Heart left ventricle (tissue), 13 donors: Measurements from ENCODE around the gene TMC7.

Experiments
- CTCF ChIP-seq, 12 donors: fragments of 200-600 bp; sonication (generic) in 4 of 12; IDR thresholded peaks; one replicate each; pipeline versions ENCODE4 v1.5.0 to v1.8.0; 2018 to 2022; ENCODE audit warnings: antibody characterized with exemption in 12 of 12, mild to moderate bottlenecking in 5 of 12
- POLR2A ChIP-seq, 2 donors: fragments of 450-650 bp; IDR thresholded peaks; one replicate each; pipeline ENCODE4 v1.6.1; 2017; ENCODE audit warnings: antibody characterized with exemption in 2 of 2, mild to moderate bottlenecking in 2 of 2, moderate library complexity in 2 of 2
- donor health status: ischemic (EF 13 %, LVEDD 7.1; RV severe dilation, severe dysfunction).
- donor health status: DM: no; HTN: yes; CAD: no.
- donor health status: DM: no; HTN: no; CAD: no.
- donor health status: ischemic (EF 25% LVEDD 6.9; RV normal size, moderate dysfunction).
- donor health status: ischemic (EF 25% LVEDD 5.7; RV mildly dilated, moderate dysfunction).
- donor health status: ischemic (EF 35%, LVEDD 5.7; RV mildly dilated, moderate dysfunction).
- donor health status: nonischemic (EF 11% LVEDD 7.7; RV severe dilation, severe dysfunction).
- donor health status: DM: yes; HTN: yes; CAD: no.
- donor health status: PGD.
- donor health status: ischemic (EF 29% LVEDD 5.4; RV normal size, mild dysfunction).
- donor health status: nonischemic (EF 23%, LVEDD 6.1; RV moderate dilation, normal function).

GRCh38 chr16:19092653-19093410, 109.1 kb downstream of the TMC7 start:
- TF ChIP-seq CTCF (IDR thresholded peaks at IDR 0.05) (no peak), POLR2A (IDR thresholded peaks at IDR 0.05) (no peak)
